Globus pallidus (tissue), 1 donor: ENCODE data around the gene LIPI.
"Not testable (repeated sequence)": the region's sequence is repeated elsewhere in the genome, so short reads cannot be mapped to it uniquely, and the experiment has no call there.

Experiments used
- DNase-seq: peaks from one replicate; pipeline ENCODE4 v3.0.0-alpha.2; 2015; ENCODE audit warnings: low spot score

Gene LIPI

GRCh38 chr21:14116080-14116481 is 94.7 kb downstream of the LIPI start:
- no peak for DNase-seq

DNA sequence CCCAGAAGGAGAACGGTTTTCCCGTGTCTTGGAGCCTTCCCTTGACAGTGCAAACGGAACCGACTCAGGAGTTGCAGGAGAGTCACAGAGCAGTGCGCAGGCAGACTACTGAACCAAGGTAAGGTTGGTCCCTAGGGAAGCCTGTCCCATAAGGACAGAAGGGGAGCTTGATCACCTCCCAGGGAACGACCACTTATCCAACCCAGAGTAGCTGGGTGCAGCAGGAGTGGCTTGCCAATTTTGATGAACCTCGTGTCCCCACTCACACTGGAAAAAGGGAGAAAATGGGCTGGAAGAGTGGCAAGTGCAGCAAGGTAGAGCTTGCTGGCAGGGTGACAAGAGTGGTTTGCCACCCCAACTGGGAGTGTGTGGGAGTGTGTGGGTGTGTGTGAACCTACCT is 95.1 kb downstream of the LIPI start:
- DNase-seq = no peak

- DNase-seq = no peak
These were observed 96.5 kb downstream of the LIPI start for GRCh38 chr21:14114251-14114650.

GRCh38 chr21:14104564-14104963 is 106.2 kb downstream of the LIPI start:
- not testable (repeated sequence) for DNase-seq

DNA sequence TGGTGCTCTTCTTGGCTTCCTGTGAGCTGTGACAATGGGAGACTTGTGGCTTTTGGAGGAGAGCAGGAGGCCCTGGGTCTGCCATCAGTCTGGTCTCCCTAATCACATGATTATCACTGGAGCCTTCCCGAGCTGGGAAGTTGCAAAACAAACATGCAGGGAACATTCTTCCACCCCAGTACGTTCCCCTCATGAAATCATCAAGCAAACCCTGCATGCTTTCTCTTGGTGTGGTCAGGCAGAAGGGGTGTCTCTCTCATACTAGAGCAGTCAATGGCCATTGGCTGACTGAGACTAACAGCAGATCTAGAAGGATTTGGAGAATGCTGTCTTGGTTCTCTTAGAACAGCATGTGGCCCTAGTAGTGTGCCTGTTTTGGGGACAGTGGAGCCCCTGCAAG is 111.2 kb downstream of the LIPI start:
- DNase-seq = no peak

GRCh38 chr21:14097881-14098499 is 112.8 kb downstream of the LIPI start:
- DNase-seq = no peak

GRCh38 chr21:14096577-14096976 is 114.2 kb downstream of the LIPI start:
- DNase-seq = no peak

- DNase-seq = no peak
These were observed 114.6 kb downstream of the LIPI start for GRCh38 chr21:14096172-14096571.

DNA sequence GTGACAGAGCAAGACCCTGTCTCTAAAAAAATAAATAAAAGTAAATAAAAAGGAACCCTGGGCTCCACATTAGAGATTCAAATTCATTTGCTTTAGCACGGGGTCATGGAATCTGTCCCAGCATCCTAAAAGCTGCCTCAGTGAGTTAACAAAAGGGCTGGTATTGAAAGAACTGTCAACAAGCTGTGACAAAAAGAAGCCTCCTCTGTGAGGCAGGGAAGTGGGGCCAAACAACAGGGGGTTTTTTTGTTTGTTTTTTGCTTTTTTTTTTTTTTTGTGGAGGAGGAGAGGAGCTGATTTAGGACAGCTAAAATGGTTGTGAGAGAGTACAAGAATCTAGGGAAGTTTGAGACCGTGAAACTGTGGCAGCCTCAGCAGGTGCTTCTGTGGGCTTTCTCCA is 115.7 kb downstream of the LIPI start:
- peak; percentile 35 for DNase-seq

- DNase-seq = no peak
These were observed 117.8 kb downstream of the LIPI start for GRCh38 chr21:14092834-14093560.

DNA sequence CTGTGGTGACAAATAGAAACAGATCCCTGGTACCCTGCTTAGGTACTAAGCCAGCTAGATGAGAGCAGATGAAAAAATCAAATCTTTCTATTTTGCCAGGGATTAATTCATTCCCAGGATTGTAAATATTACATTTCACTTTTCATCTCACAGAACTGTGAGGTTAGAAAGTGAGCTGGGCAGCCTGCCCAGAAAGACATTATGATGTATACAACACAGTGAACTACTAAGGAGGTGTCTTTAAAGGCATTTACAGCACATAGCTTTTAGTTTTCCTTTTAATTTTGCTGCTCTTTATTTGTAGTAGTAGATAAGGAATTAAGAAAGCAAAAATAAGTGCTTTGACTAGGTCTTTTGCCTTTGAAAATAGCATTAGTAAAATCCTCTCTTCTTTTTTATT is 120.6 kb downstream of the LIPI start:
- not testable (repeated sequence) for DNase-seq

DNA sequence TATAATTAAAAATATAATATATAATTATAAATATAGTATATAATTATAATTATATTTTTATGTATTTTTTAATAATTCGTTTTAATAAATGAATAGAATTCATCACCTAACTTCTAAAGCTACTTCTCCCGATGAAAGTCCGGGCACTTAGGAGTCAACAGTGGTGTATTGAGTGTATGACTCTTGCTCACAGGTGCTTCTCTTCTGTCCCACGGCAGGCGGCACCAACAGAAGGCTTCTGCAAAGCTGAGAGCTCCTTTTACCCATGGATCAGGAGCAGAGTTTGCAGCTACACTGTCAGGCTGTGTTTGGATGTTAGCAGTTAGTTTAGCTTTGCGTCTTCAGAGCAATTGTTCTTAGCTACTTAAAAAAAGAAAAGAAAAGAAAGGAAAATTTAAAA is 122.4 kb downstream of the LIPI start:
- DNase-seq = no peak

DNA sequence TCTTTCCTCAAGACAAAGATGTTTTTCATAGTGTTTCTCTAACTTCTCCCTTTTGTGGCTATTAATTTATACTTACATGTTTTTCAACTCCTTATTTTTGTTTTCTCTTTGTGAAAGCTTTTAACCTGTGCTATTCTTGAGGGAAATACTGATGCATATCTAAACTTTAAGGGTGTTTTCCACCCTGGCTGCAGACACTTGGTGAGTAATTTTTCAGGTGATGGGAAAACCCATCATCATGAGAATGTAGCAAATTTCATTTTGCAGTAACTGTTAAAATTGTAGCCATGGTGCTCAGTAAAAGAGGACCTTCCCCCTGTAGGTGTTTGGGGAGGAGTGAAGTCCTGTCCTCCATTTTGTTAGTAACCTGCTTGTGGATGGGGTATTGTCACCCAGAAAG is 124.2 kb downstream of the LIPI start:
- DNase-seq = no peak

DNA sequence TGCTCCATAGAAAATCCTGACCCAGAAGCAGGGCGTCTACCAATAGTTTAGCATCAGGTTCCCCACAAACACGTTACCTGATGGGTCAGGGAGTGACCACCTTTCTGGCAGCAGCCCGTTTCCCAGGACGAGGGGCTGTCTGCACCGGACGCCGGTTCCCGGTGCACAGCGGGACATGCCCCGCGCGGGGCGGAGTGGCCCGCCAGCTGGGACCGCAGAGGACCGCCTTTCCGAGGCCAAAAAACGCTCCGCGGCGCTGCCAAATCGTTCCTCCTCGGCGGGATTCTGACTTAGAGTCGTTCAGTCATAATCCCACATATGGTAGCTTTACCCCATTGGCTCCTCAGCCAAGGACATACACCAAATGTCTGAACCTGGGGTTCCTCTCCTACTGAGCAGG is 126.1 kb downstream of the LIPI start:
- no peak for DNase-seq

- DNase-seq = no peak
These were observed 126.7 kb downstream of the LIPI start for GRCh38 chr21:14084068-14084501.

- no peak for DNase-seq
These were observed 130.0 kb downstream of the LIPI start for GRCh38 chr21:14080764-14081096.

- no peak for DNase-seq
These were observed 130.6 kb downstream of the LIPI start for GRCh38 chr21:14080040-14080763.

DNA sequence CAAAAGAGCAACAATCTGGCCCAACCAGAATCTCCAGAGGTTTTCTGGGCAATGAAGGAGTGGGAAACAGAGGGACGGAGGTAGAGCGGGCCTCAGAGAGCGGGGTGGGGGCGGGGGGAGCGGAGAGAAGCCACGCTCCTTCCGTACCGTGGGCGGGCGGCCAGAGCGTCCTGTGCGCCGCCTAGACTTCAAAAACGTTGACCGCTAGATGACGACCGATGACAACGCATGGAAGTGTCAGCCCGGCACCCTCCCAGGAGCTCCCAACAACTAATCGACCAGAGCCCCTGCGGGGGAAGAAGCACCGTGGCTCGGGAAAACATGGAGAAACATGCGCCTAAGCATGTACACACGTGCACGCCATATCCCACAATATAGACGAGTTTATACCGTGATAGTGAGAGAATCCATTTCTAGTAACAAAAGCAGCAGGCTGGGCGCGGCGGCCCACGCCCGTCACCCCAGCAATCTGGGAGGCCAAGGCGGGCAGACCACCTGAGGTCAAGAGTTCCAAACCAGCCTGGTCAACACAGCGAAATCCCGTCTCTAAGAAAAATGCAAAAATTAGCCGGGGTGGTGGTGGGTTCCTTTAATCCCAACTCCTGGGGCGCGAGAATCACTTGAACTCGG is 131.9 kb downstream of the LIPI start:
- DNase-seq = no peak

DNA sequence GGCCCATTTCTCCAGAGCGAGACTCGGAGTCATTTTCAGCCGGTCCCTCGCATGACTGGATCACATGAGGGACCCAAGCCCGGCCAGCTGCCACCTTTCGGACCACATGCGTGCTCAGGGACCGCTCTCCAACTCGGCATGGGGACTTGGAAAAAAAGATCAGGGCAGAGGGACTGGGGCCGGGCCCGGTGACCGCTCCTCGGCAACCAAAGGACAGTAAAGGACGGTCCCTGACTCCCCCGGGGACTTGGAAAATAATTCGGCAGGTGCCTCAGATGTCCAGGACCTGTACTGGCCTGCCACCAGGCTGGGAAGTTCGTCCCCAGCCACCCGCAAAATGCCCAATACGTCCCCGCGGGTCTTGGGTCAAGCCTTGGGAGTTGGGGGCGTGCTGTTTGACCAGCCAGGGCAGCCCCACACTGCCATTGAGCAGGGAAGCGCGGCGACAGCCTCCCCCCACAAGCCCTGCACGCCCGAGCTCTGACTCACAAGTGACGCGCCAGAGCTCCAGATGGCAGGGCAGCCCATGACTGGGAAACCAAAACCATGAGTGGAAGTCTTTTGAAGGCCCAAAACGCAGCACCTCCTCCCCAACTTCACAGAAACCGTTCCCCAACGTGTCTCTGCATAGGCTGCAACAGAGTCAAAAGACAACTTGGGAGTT is 134.5 kb downstream of the LIPI start:
- DNase-seq = no peak

DNA sequence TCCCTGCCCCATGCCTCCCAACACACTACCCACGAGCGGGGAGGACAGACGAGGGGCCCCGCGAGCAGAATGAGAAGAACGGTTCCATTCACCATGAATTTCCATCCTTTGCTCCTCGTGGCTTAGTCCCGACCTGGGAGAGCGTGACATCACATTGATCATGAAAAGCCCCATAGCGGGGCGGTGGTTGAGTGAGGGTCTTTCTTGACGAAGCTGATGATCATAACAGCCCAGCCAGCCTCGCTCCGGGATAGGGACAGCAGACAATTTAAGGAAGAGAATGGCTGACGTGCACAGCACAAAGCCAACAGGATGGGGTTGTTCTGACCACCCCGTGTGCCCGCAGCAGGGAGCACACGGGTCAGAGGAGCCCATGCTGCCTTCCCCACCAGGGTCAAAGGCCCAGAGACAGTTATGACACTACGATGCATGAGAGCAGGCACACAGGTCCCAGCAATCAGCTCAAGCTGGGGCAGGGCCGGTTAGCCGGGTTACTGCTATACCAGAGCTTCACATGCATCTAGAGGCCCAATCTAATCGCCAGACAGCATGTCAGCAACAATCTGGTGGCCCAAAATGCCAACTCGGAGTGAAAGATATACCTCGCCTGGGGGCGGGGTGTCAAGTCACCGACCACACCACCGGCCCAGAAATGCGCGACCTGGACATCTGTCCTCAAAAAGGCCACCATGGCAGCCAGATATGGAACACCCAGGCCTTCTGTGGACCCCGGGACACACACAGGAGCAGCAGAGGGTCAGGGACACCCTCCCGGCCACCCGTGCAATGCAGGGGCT is 135.2 kb downstream of the LIPI start:
- no peak for DNase-seq

- DNase-seq = no peak
These were observed 136.6 kb downstream of the LIPI start for GRCh38 chr21:14074177-14074576.

DNA sequence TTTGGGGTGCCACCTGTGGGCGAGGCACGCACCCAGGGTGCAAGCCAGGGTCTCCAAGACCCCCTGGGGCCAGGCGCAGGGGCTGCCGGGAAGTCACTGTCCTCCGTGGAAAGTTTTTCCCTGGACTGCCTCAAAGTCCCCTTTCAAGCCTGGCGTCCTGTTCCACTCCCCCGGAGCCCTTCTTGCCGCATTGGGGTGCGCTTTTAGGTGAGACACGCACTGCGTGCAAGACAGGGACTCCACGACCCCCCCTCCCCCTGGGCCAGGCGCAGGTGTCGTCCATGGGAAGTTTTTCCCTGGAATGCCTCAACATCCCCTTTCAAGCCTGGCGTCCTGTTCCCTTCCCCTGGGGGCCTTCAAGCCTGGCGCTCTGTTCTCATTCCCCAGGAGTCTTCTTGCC is 137.1 kb downstream of the LIPI start:
- no peak for DNase-seq
